Ecto neural progenitor cell (in vitro differentiated cells): ENCODE data around the gene RPS2.
A peak's percentile ranks its signal among the peaks of the same experiment; 100 is the strongest.
"Not testable (repeated sequence)": the region's sequence is repeated elsewhere in the genome, so short reads cannot be mapped to it uniquely, and the experiment has no call there.

ENCODE experiments used
- DNase-seq: peaks from one replicate; pipeline ENCODE4 v3.0.0-alpha.2; 2018; ENCODE audit warnings: low spot score

RPS2 gene

DNA sequence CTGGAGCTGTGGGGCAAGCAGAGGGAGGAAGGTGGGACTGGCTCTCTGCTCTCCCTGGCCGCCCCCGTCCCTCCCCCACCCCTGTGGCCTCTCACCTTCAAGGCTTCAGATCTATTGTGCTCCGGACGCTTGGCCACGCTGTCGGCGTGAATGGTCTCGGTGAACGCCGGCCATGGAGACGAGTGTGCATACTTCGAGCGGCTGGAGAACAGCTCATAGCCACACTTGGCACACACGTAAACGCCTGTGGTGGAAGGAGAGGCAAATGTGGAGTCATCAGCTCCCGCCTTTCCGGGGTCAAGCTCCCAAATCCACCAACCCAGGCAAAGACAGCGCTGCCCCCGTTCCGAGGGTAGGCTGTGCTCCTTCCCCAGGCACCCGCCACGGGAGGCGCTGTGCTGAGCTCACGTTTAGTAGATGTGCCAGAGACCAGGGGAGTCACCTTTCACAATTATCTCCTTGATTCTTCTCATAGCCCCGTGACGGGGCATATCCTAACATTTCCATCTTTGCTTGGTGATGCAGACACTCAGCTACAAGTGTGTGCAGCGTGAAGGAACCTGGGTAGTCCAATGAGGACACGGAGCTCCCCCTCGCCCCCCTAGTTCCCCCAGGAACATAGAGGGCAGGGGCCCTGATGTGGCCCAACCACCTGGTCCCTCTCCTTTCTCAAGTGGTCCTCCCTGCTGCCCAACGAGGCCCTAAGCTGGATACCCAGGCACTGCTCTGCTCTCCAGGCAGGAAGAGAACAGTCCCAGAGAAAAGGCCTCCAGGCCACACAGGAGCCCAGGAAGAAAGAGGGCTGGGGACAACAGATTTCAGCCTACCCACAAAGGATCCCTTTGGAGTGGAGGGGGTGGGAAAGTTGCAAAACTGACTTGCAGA is 23.2 kb downstream of the RPS2 start:
- no peak for DNase-seq

DNA sequence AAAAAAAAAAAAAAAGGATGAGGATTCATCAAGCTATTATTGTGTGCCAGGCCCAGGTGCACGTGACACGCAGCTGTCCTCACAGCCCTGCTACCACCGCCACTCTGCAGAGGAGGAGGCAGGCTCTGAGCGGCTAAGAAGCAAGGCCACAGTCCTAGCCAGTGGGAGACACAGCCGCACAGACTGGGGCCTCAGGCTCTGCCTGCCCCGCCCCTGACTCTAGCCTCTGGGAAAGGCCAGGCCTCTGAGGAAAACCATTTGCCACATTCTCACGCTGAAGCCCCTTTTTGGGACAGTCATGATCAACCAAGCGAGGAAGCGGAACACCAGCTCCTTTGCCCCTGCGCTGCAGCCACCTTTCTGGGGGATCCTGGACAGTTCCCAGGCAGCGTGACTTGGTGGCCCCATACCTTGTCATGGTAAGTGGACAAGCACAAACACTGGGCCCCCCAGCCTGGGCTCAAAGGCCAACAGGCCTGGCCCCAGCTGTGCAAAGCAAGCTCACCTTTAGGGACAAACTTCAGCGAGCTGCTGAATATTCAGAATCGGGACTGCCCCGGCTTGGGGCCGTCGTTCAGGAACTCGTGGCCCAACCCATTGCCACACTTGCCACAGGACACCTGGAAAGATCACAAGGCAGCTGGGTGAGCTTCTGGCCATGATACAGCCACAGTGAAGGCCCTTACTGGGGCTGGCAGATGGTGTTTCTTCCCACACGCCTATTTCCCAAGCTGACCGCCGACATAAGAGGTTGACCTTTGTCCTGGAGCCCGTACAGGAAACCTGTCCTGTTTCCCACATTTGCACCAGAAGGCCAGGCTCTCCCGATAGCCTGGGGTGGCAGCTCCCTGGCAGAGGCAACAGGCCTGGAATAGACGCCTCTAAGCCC is 24.1 kb downstream of the RPS2 start:
- DNase-seq = no peak

DNA sequence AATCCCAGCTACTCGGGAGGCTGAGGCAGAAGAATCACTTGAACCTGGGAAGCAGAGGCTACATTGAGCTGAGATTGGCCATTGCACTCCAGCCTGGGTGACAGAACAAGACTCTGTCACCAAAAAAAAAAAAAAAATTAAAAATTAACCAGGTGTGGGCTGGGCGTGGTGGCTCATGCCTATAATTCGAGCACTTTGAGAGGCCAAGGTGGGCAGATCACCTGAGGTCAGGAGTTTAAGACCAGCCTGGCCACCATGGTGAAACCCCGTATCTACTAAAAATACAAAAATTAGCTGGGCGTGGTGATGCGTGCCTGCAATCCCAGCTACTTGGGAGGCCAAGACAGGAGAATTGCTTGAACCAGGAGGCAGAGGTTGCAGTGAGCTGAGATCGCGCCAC is 24.8 kb downstream of the RPS2 start:
- DNase-seq = not testable (repeated sequence)

DNA sequence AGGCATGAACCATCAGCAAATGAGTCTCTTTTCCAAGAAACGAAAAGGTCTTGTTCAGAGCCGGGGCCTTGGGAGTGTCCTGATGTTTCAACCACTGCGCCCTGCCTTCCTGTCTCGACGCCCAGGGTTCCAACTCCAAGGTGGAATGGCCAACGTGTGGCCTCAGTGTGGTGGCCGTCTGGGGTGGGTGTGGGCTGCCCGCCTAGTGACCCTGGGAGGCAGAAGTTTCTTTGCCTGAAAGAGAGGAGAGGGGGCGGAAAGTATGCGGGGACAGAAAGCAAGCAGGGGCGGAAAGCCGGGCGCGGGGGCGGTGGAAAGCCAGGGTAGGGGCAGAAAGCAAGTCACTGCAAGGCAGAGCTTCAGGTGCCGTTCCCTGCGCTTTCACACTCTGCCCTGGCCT is 25.7 kb downstream of the RPS2 start:
- no peak for DNase-seq

DNA sequence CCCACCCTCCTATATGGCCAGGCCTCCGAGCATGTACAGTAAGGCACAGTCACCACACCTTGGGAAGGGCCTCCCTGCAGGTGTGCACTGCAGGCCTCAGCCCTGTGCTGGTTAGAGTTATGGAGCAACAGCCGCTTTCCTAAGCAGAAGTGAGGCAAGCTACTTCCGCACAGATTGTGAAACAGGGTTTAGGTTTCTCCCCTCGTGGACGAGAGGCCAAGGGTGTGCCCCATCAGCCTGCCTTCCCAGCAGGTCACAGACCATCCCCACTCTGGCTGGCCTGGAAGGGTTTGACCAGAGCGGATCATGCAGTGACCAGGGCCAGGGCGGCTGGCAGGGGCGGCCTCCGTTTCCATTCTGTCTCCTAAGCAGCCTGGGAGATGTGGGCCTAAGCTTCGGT is 26.3 kb downstream of the RPS2 start:
- no peak for DNase-seq

DNA sequence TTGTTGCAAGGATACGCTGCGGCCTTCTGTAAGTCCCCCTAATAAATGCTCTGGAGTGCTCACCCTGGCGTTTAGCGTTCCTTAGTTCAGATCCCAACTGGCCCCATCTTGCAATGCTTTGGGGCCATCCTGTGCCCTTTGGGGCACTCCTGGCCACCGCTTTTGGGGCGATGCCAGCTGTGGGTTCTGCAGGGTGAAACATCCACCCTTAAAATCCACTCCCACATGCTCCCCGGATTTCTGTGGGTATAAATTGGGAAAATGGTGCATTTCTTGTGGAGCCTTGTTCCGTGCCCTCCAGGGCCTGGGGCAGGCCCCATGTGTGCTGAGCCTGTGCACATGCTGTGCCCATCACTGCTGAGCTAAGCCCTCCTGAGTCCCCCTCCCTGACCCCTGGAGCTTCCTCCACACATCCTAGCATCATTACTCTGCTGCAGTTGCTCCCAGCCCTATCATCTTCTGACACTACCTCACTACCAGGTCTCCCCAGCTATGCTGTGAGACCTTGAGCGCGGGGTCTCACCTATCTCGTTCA is 27.6 kb downstream of the RPS2 start:
- DNase-seq = no peak

DNA sequence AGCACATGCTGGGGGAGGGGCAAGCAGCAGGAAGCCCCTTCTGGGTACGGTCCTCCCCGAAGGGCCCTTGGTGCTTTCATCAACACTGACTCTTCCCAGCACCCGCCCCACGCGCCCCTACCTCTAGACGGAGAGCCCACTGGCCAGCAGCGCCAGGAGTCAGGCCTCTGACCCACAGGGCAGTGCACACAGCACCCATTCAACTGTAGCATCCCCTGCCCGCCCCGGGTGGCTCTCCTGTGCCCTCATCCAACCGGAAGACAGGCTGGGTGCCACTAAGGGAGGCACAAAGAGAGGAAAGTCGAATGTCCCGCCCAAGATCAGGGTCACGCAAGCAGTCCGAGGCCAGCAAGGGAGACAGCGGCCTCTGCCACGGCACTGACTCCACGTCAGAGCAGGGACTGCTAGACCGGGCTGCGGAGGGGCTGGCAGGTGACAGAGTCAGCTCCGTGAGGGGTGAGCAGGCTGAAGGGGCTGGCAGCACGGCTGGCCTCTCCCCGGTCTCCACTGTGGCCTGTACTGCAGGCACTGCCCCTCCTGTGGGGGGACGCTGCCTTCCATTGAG is 31.4 kb downstream of the RPS2 start:
- no peak for DNase-seq

DNA sequence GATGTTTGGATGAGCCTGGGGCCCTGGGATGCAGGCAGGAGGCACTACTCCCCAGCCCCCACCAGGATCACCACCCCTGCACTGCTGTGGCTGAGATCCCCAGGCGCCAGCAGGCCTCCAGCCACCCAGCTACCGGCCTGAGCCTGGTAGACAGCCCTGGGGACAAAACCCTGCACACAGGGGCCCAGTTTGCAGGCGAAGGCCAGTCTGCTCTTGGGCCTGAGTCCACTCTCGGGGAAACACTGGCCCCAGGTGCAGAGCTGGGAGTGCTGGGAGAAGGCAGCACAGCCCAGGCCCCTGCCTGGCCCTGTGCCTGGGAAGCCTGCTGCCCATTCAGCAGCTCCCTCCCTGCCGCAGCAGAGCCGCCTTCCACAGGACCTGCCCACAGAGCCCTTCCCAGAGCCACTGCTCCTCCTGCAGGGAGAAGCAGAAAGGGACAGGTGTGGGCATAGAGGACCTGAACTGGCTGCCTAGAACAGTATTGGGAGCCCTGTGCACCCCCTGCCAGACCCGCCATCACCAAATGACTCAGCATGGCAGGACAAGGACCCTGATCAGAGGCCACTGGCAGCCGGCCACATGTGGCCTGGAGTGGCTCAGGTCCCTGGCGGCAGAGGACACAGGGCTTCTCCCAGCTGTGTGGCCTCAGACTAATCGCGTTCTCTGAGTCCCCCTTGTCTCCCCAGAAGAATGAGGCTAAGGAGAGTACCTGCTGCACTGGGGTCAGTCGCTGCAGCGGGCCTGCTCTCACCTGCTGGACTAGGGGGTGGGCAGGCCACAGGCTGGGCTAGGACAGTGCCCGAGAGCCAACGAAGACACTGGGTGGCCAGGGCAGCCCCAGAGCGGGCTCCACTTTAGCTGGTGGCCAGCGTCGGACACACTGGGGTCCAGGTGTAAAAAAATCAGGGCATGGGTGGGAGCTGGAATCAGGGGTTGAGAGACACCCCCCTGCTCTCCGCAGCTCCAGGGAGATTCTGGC is 32.3 kb downstream of the RPS2 start:
- DNase-seq = peak; percentile 59

DNA sequence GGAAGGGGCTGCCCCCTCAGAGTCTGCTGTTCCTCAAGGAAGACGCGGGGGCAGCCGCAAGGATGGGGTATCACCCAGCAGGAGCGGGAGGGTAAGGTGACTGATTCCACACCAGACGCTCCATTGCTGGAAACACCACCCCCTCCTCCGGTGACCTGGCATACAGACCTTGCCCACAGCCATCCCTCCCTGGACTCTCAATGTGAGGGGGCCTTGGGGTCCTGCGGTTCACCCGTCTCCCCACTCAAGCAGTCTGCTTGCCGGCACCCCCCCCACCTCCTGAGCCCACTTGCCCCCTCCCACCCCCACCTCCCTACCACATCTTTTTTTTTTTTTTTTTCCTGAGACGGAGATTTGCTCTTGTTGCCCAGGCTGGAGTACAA is 34.3 kb downstream of the RPS2 start:
- DNase-seq = no peak

DNA sequence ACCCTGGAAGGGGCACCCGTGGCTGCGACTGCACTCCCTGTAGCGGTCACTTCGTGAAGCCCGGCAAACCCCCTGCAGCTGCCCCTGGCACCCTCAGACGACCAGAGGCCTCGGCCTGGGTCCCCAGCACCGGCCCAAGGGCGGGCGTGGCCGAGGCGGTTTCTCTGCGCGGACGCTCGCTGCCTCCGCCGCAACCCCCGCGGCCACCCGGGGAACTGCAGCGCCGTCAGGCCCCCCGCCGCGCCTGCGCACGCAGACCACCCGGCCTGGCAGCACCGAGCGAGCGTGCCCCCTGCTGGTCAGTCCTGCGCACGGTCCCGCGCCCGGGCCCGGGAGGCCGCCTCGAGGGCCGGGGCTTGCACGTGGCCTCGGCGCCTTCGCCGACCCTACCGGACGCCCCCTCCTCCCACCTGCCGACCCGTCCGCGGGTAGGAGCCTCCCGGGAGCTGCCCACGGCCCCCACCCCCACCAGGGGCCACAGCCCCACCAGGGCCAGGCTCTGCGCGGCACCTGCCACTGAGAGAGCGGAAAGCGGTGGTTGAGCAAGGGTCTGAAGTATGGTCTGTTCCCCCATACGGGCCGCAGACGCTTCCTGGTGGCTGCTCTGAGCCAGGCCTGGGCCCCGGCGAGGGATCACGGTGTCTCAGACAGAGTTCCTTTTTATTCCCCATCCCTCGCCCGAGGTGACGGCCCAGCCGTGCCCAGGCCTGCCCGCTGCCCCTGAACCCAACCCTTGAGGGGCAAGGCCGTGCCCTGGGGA is 34.9 kb downstream of the RPS2 start:
- peak; percentile 96 for DNase-seq

DNA sequence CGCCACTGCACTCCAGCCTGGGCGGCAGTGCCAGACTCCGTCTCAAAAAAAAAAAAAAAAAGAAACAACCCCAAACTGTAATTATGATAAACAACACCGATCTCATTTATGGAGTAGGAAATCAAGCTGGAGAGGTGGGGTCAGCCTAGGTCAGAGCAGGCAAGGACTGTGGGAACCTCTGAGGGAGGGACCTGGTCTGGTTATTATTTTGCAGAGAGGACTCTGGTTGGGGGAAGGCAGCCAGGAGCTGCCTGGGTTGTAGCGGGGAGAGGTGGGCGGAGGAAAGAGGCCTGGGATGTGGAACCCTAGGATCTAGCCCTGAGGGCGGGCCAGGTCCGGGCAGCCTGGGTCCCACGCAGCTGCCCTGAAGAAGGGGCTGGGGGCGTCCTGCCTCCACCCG is 35.5 kb downstream of the RPS2 start:
- no peak for DNase-seq

DNA sequence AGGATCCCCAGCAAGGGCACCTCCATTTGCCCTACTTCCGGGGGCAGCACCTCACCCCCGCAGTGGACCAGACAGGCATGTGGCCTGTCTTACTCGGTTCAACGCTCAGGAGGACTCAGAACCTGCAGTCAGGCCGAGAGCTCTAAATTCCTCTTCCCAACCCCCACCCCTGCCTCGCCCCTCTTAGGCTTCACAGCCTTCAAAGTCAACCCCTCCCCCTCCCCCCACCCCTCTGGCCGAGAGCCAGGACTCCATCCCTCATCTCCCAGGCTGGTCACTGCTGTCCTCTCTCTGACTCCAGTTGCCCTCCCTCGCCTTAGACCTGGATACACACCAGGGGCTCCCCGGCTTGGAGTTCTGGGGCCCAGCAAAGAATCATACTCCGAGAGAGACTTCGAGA is 38.4 kb downstream of the RPS2 start:
- no peak for DNase-seq

DNA sequence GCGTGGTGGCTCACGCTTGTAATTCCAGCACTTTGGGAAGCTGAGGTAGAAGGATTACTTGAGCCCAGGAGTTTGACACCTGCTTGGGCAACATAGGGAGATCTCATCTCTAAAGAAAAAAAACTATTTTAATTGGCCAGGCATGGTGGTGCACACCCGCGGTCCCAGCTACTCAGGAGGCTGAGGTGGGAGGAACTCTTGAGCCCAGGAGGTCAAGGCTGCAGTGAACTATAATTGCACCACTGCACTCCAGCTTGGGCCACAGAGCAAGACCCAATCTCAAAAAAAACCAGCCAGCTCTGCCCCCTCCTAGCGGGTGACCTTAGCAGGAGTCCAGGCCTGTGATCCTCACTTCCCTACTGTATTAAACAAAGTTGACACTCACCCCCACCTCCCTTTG is 40.5 kb downstream of the RPS2 start:
- DNase-seq = no peak

DNA sequence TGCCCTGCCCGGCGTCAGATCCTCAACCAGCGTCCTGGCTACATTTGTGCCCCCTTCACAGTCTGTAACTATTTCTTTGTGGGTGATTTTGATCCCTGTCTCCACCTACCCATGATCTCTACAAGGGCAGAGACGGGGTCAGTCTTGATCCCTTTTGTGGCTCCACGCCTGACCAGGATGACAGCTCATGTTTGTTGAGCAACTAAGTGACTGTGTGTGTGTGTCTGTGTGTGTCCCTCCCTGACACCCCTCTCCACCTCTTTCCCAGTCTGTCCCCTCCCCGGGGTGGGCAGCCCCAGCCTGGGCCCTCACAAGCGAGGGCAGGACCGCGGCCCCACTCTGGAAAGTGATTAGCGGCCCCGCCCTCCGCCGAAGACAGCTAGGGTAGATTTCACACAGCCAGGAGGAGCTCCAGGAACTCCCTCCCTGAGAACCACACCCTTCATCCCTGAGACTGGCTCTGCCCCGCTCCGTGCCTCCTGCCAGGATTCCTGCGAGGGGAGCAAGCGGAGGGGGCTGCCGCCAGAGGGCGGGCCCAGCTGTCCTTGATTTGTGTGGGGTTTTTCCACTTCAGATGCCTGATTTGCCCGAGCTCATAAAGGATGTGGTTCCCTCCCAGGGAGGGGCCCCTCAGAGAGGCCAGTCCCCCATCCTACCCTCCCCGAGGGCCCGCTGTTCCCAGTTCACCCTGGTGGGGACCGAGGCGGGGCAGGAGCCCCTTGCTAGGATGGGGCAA is 41.2 kb downstream of the RPS2 start:
- DNase-seq = peak; percentile 82

DNA sequence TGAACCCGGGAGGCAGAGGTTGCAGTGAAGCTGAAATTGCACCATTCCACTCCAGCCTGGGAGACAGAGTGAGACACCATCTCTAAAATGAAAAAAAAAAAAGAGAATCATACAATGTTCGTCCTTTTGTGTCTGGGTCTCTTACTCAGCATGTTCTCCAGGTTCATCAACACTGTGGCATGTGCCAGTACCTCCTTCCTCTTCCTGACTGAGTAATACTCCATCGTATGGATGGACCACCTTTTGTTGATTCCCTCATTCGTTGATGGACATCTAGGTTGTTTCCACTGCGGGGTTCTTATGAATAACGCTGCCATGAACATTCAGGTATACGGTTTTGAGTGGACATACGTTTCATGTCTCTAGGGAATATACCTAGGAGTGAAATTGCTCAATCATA is 42.3 kb downstream of the RPS2 start:
- no peak for DNase-seq

DNA sequence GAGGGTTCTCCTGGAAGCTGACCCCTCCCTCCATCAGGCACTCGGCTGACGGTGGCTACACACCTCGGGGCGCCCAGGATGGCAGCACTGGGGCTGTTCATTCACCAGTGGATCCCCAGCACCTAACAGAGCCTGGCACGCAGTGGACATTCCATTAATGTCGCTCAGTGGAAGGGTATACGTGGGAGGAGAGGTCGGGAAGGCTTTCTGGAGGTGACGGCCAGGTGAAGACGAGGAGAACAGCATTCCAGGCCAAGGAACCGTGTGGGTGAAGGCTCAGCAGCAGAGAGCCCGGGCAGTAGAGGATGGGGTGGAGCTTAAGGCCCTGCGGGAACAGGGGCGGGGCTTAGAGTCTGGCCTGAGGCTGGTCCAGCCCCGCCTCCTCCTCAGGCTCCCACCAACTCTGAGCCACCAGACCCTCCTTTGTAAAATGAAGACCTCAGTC is 43.9 kb downstream of the RPS2 start:
- DNase-seq = peak; percentile 76

DNA sequence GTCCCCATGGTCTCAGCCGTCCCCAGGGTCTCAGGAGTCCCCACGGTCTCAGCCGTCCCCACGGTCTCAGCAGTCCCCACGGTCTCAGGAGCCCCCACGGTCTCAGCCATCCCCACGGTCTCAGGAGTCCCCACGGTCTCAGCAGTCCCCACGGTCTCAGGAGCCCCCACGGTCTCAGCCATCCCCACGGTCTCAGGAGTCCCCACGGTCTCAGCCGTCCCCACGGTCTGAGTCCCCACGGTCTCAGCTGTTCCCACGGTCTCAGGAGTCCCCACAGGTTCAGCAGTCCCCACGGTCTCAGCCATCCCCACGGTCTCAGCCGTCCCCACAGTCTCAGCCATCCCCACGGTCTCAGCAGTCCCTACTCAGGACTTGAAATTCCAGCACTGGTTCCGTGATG is 44.5 kb downstream of the RPS2 start:
- not testable (repeated sequence) for DNase-seq

DNA sequence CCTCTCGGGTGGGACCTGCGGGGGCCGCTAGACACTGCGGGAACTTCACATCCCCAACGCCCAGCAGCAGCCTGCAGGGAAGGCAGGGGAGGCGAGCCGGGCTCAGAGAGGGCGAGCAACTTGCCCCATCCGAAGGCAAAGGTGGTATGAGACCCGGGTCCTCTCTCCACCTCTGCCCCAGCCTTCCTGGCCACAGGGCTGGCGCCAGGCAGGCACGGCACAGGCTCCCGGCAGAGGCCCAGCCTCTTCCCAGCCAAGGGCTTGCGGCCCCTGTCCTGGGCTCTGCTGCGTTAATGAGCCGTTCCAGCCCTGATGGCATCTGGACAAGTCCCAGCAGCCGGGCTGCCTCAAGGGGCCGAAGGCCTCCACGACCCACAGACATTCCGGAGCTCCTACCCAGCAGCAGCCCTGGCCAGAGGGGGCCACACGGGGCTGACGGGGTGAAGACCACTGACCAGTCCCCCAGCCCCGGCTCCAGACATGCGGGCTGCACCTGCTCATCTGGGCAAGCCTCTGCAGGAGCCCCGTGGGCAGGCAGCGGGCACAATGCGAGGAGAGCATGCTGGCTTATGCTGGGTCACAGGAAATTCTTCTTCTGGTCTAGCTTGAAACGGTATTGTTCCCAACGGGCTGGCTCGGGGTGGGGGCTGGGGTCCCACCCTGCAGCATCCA is 45.2 kb downstream of the RPS2 start:
- peak; percentile 60 for DNase-seq
